NCI-H510A (cell line): ENCODE measurements around the gene POLE.
"Not testable (repeated sequence)": the region's sequence is repeated elsewhere in the genome, so short reads cannot be mapped to it uniquely, and the experiment has no call there.

ENCODE experiments used
- DNase-seq: peaks from one replicate; lab custom pipeline; 2025; lab: John Stamatoyannopoulos, UW

Gene POLE

GRCh38 chr12:132611620-132612019, 75.5 kb downstream of the POLE start:
- DNase-seq = no peak

GRCh38 chr12:132610866-132611602, 76.1 kb downstream of the POLE start:
- DNase-seq = no peak

- peak; percentile 59 for DNase-seq
Observed at GRCh38 chr12:132610051-132610759, 76.9 kb downstream of the POLE start, which contains the start of gene LRCOL1. TSS of gene LRCOL1 (minus strand) at chr12:132610582. CDS start at chr12:132606251, 4,331 bp downstream.

- DNase-seq = no peak
Observed at GRCh38 chr12:132608231-132609171, 78.6 kb downstream of the POLE start.

- no peak for DNase-seq
Observed at GRCh38 chr12:132606927-132607326, 80.2 kb downstream of the POLE start.

- no peak for DNase-seq
Observed at GRCh38 chr12:132606466-132606865, 80.7 kb downstream of the POLE start.

- no peak for DNase-seq
Observed at GRCh38 chr12:132605892-132606291, 81.2 kb downstream of the POLE start.

GRCh38 chr12:132604668-132605441, 82.3 kb downstream of the POLE start:
- DNase-seq = no peak

- no peak for DNase-seq
Observed at GRCh38 chr12:132604151-132604618, 83.0 kb downstream of the POLE start.

GRCh38 chr12:132603240-132604150, 83.6 kb downstream of the POLE start:
- DNase-seq = no peak

- DNase-seq = no peak
Observed at GRCh38 chr12:132602572-132603239, 84.4 kb downstream of the POLE start.

GRCh38 chr12:132601171-132601883, 85.8 kb downstream of the POLE start:
- DNase-seq = no peak

- peak; percentile 66 for DNase-seq
Observed at GRCh38 chr12:132600048-132601032, 86.8 kb downstream of the POLE start.

- DNase-seq = not testable (repeated sequence)
Observed at GRCh38 chr12:132599502-132599901, 87.6 kb downstream of the POLE start.

GRCh38 chr12:132597333-132598316, 89.5 kb downstream of the POLE start:
- DNase-seq = peak; percentile 25

- DNase-seq = no peak
Observed at GRCh38 chr12:132596016-132596415, 91.1 kb downstream of the POLE start.

- DNase-seq = no peak
Observed at GRCh38 chr12:132595183-132595582, 92.0 kb downstream of the POLE start.
